OCI-LY3 (cell line): ENCODE measurements around the gene WRNIP1.

ENCODE experiments used
- H2AFZ ChIP-seq: fragments of 200-600, 300-600 bp; shearing (Covaris generic); 2 replicates; pipeline ENCODE4 v1.6.0; 2014; ENCODE audit warnings: antibody characterized with exemption, low read depth, low read length
- H3K27ac ChIP-seq: fragments of 200-600, 300-600 bp; sonication (generic); 2 replicates; pipeline ENCODE4 v1.5.1; 2014; ENCODE audit warnings: mild to moderate bottlenecking, low read length, moderate library complexity, mixed read lengths
- H3K27me3 ChIP-seq: fragments of 200-600, 300-600 bp; sonication (generic); 2 replicates; pipeline ENCODE4 v1.6.1; 2014; ENCODE audit warnings: low read depth, low read length, mixed read lengths
- H3K36me3 ChIP-seq: fragments of 200-600, 300-600 bp; sonication (generic); replicated peaks from 2 replicates; pipeline ENCODE3; 2014; ENCODE audit warnings: low read depth, low read length, mixed read lengths
- H3K4me1 ChIP-seq: fragments of 300-600, 200-600 bp; sonication (generic); 2 replicates; pipeline ENCODE4 v1.6.1; 2014; ENCODE audit warnings: low read length, mixed read lengths
- H3K4me2 ChIP-seq: fragments of 200-600, 300-600 bp; sonication (generic); 2 replicates; pipeline ENCODE4 v1.6.1; 2014; ENCODE audit warnings: low read length, mixed read lengths
- H3K4me3 ChIP-seq: fragments of 300-600, 200-600 bp; sonication (generic); 2 replicates; pipeline ENCODE4 v1.5.1; 2014; ENCODE audit warnings: antibody characterized with exemption, mild to moderate bottlenecking, low read length, moderate library complexity
- H3K79me2 ChIP-seq: fragments of 300-600, 200-600 bp; shearing (Covaris generic); 2 replicates; pipeline ENCODE4 v1.6.1; 2014; ENCODE audit warnings: mild to moderate bottlenecking, low read length, mixed read lengths
- H3K9ac ChIP-seq: fragments of 300-600, 200-600 bp; shearing (Covaris generic); 2 replicates; pipeline ENCODE4 v1.6.0; 2014; ENCODE audit warnings: mild to moderate bottlenecking, low read length, moderate library complexity
- H3K9me3 ChIP-seq: fragments of 200-600, 300-600 bp; shearing (Covaris generic); 2 replicates; pipeline ENCODE4 v1.6.1; 2014; ENCODE audit warnings: low read length, mixed read lengths; ENCODE audit not compliant: insufficient read depth
- H4K20me1 ChIP-seq: fragments of 200-600, 300-600 bp; sonication (generic); 2 replicates; pipeline ENCODE4 v1.6.1; 2016; ENCODE audit warnings: low read length, mixed read lengths; ENCODE audit not compliant: insufficient read depth
- CTCF ChIP-seq: fragments of 200-600, 300-600 bp; sonication (generic); IDR thresholded peaks from 2 replicates; pipeline ENCODE4 v1.5.1; 2014; ENCODE audit warnings: antibody characterized with exemption, low read length, low read depth
- EZH2phosphoT487 ChIP-seq: fragments of 200-600 bp; shearing (Covaris generic); IDR thresholded peaks from 2 replicates; pipeline ENCODE4 v1.6.1; 2018; ENCODE audit warnings: antibody characterized with exemption, mixed run types, low read depth

WRNIP1 gene

DNA sequence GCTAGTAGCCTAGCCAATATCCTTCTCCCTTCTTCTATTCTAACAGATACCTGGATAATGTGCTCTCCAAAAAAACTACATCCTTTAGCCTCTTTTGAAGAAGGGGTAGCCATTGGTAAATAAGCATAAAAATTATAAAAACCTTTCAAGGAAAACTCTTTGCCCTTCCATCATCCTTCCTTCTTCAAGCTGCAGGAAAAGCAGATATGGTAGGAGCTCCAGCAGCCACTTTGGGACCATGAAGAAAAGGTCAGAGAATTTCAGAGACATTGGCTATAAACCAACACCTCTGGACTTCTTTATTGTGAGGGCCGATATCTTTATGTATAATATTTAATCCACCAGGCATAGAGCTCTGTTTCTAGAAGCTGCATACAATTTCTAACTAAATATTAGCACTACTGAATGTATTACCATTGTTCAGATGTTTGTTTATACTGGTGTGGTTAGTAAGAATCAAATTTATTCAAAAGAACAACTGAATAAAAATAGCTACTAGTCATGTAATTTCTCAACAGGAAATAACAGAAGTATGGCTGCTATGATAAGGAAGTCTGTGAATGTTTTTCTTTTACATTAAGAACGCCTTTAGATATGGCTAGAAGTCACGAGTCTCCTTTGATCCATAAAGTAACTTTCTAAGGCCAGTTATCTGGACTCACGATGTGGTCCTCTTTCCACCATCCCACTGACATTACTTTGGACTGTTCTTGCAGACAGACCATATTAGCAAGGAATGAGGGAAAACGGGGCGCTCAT, 46.7 kb upstream of the WRNIP1 start:
- Histone ChIP-seq H3K36me3 (no peaks in the 10 kb centered on the region), H3K27ac (no peak overlapping the region), H3K4me1 (no peaks in the 10 kb centered on the region), H3K79me2 (no peaks in the 10 kb centered on the region), H2AFZ (no peak overlapping the region), H3K9ac (no peak overlapping the region), H3K4me2 (no peak overlapping the region), H3K27me3 (no peaks in the 10 kb centered on the region), H3K9me3 (no peaks in the 10 kb centered on the region), H3K4me3 (no peak overlapping the region), H4K20me1 (no peaks in the 10 kb centered on the region)
- no peak for TF ChIP-seq CTCF
- no peak for TF ChIP-seq EZH2phosphoT487

GRCh38 chr6:2719093-2719455, 46.1 kb upstream of the WRNIP1 start:
- no peak overlapping the region for H3K27ac ChIP-seq
- H3K79me2 ChIP-seq, result no peaks in the 10 kb centered on the region
- no peaks in the 10 kb centered on the region for H3K4me1 ChIP-seq
- no peak overlapping the region for H3K9ac ChIP-seq
- H2AFZ ChIP-seq, result no peak overlapping the region
- no peaks in the 10 kb centered on the region for H4K20me1 ChIP-seq
- no peaks in the 10 kb centered on the region for H3K36me3 ChIP-seq
- no peaks in the 10 kb centered on the region for H3K27me3 ChIP-seq
- H3K4me2 ChIP-seq, result no peak overlapping the region
- no peak overlapping the region for H3K4me3 ChIP-seq
- no peaks in the 10 kb centered on the region for H3K9me3 ChIP-seq
- TF ChIP-seq EZH2phosphoT487 (no peak), CTCF (no peak)

DNA sequence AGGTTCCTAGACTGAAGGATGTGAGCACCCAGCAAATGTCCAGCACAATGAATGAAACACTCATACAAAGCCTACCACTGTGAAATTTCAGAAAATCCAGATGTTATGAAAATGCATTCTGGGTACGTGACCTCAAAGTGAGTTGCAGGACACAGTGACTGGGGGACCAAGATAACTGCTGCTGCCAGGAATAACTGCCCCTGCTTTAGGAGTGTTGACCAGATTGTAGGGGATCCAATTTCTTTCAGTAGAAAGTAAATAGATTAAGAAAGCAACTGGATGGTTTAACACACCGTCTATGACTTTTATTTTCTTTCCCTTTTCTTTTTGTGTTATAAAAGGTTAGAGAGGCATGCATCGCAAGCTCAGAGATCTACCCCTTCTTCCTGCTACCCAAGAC, 44.0 kb upstream of the WRNIP1 start:
- Histone ChIP-seq H3K4me2 (no peak overlapping the region), H3K4me1 (peaks cover 4% of the 10 kb centered on the region; the same call in 1 of the 2 replicates), H3K9me3 (no peaks in the 10 kb centered on the region), H3K4me3 (no peak overlapping the region), H2AFZ (no peak overlapping the region), H3K79me2 (no peaks in the 10 kb centered on the region), H3K36me3 (no peaks in the 10 kb centered on the region), H3K9ac (no peak overlapping the region), H3K27me3 (no peaks in the 10 kb centered on the region), H4K20me1 (no peaks in the 10 kb centered on the region), H3K27ac (no peak overlapping the region)
- no peak for TF ChIP-seq EZH2phosphoT487
- TF ChIP-seq CTCF, result no peak

DNA sequence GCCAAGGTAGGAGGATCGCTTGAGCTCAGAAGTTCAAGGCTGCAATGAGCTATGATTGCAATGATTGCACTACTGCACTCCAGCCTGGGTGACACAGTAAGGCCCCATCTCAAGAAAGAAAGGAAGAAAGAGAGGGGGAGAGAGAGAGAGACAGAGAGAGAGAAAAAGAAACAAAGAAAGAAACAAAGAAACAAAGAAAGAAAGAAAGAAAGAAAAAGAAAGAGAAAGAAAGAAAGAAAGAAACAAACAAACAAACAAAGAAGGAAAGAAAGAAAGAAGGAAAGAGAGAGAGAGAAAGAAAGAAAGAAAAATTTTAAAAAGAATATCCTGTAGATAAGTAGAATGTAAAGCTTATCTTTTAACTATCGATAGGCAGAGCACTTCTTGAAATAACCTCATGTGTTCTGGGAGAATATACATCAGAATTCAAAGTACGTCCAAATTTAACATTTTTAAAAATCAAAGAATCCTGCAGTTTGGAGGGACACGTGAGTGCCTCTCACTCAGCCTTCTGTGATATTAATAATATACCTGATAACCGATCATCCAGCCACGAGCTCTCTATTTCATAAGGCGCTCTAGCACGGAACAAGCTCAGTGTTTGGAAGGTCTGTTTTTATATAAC, 39.7 kb upstream of the WRNIP1 start:
- no peaks in the 10 kb centered on the region for H3K79me2 ChIP-seq
- H3K9me3 ChIP-seq, result no peaks in the 10 kb centered on the region
- TF ChIP-seq EZH2phosphoT487, result no peak
- no peak for TF ChIP-seq CTCF
- no peak overlapping the region for H3K9ac ChIP-seq
- H3K27ac ChIP-seq, result no peak overlapping the region
- no peak overlapping the region for H3K4me2 ChIP-seq
- peaks cover 4% of the 10 kb centered on the region; the same call in 1 of the 2 replicates for H3K4me1 ChIP-seq
- no peaks in the 10 kb centered on the region for H3K36me3 ChIP-seq
- no peak overlapping the region for H2AFZ ChIP-seq
- no peaks in the 10 kb centered on the region for H4K20me1 ChIP-seq
- no peaks in the 10 kb centered on the region for H3K27me3 ChIP-seq
- no peak overlapping the region for H3K4me3 ChIP-seq
